Testis (tissue), 2 donors: ENCODE results near the gene TMSB15B.

Experiments used
- CTCF ChIP-seq, 3 experiments: fragments of 450-650 bp in 2 of 3; fragments of 200-600 bp in 1 of 3; sonication (generic) in 1 of 3; IDR thresholded peaks; one replicate each; pipeline ENCODE4 v1.5.1; 2016 to 2019; ENCODE audit warnings: antibody characterized with exemption in 3 of 3, mild to moderate bottlenecking in 2 of 3, moderate library complexity in 1 of 3
- POLR2A ChIP-seq: fragments of 450-650 bp; IDR thresholded peaks from one replicate; pipeline ENCODE4 v1.6.1; 2017; ENCODE audit warnings: antibody characterized with exemption, mild to moderate bottlenecking, moderate library complexity

DNA sequence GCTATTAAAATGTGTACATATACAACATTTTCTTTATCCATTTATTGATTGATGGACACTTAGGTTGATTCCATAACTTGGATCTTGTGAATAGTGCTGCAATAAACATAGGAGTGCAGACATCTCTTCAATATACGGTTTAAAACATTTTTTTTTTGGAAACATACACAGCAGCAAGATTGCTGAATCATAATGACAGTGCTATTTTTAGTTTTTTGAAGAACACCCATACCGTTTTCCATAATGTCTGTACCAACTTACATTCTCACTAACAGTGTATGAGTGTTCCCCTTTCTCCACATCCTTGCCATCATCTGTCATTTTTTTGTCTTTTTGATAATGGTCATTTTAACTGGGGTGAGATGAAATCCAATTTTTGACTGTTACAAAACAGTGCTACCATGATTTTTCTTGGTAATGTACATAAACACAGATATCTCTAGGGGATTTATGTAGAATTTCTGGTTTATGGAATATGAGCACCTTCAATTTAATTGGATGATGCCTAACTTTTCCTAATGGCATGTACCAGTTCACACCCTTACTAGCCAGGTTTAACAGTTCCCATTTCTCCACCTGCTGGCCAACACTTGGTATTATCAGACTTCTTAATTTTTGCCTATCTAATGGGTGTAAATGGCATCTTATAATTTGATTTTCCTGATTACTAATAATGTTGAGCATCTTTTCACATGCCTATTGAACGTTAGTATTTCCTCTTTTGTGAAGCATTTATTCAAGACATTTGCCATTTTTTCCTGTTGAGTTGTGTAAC is 21.0 kb upstream of the TMSB15B start:
- TF ChIP-seq CTCF (IDR thresholded peaks at IDR 0.05): peak; percentile 20 to 31 (median 26)
- no peak for TF ChIP-seq POLR2A
